GM23248 (cell line): ENCODE measurements around the gene CACNA2D2. TPM values are rescaled to one million over a fixed set of nuclear protein-coding genes. Genes with fewer than 3 reads are reported as not detected.

Experiments
- DNase-seq: peaks from one replicate; pipeline ENCODE4 v3.0.0-alpha.2; 2015
- H2AFZ ChIP-seq: fragments of 200-600 bp; sonication (generic); 2 replicates; pipeline ENCODE4 v1.6.1; 2016; ENCODE audit warnings: antibody characterized with exemption
- H3F3A ChIP-seq: fragments of 200-600 bp; sonication (generic); 2 replicates; pipeline ENCODE4 v1.6.1; 2016; ENCODE audit warnings: mild to moderate bottlenecking, antibody characterized with exemption, mixed run types; ENCODE audit not compliant: insufficient read depth
- H3K27ac ChIP-seq: fragments of 200-600 bp; sonication (generic); 2 replicates; pipeline ENCODE4 v1.5.1; 2016; ENCODE audit warnings: mild to moderate bottlenecking
- H3K27me3 ChIP-seq: fragments of 200-600 bp; sonication (generic); replicated peaks from 2 replicates; pipeline ENCODE4 v1.6.1; 2016; ENCODE audit warnings: mild to moderate bottlenecking; ENCODE audit not compliant: insufficient read depth
- H3K36me3 ChIP-seq: fragments of 200-600 bp; sonication (generic); 2 replicates; pipeline ENCODE4 v1.6.1; 2016; ENCODE audit warnings: low read depth, mild to moderate bottlenecking
- H3K4me1 ChIP-seq: fragments of 200-600 bp; sonication (generic); 2 replicates; pipeline ENCODE4 v1.6.1; 2016; ENCODE audit warnings: mild to moderate bottlenecking; ENCODE audit not compliant: insufficient read depth
- H3K4me2 ChIP-seq: fragments of 200-600 bp; sonication (generic); one replicate; pipeline ENCODE4 v1.6.1; 2016; ENCODE audit warnings: mild to moderate bottlenecking; ENCODE audit not compliant: unreplicated experiment
- H3K4me3 ChIP-seq: fragments of 200-600 bp; sonication (generic); 2 replicates; pipeline ENCODE4 v1.5.1; 2016; ENCODE audit warnings: mild to moderate bottlenecking
- H3K79me2 ChIP-seq: fragments of 200-600 bp; sonication (generic); 2 replicates; pipeline ENCODE4 v1.6.1; 2016; ENCODE audit warnings: mild to moderate bottlenecking; ENCODE audit not compliant: insufficient read depth
- H3K9ac ChIP-seq: fragments of 200-600 bp; sonication (generic); 2 replicates; pipeline ENCODE4 v1.6.1; 2016; ENCODE audit warnings: mild to moderate bottlenecking
- H3K9me2 ChIP-seq: fragments of 200-600 bp; sonication (generic); 2 replicates; pipeline ENCODE4 v1.6.1; 2016; ENCODE audit warnings: mixed run types, mild to moderate bottlenecking, moderate library complexity; ENCODE audit not compliant: insufficient read depth
- H3K9me3 ChIP-seq: fragments of 200-600 bp; sonication (generic); one replicate; pipeline ENCODE4 v1.6.1; 2017; ENCODE audit warnings: low read depth
- H4K20me1 ChIP-seq: fragments of 200-600 bp; sonication (generic); 2 replicates; pipeline ENCODE4 v1.6.0; 2016; ENCODE audit not compliant: insufficient read depth
- EZH2 ChIP-seq: fragments of 200-600 bp; sonication (generic); IDR thresholded peaks from 2 replicates; pipeline ENCODE4 v1.6.1; 2018; ENCODE audit warnings: antibody characterized with exemption, mild to moderate bottlenecking; ENCODE audit not compliant: insufficient read depth, poor library complexity, severe bottlenecking
- EZH2phosphoT487 ChIP-seq: fragments of 200-600 bp; sonication (generic); IDR thresholded peaks from 2 replicates; pipeline ENCODE4 v1.6.1; 2018; ENCODE audit warnings: antibody characterized with exemption, moderate library complexity, mild to moderate bottlenecking, low read depth; ENCODE audit not compliant: insufficient read depth
- WGBS, 2 experiments: methylation state at CpG; one replicate each; pipeline ENCODE4 v1.1.6; 2015 to 2017; ENCODE audit warnings: low lambda C conversion rate in 2 of 2, low coverage in 1 of 2; ENCODE audit errors: missing lambda C conversion rate in 2 of 2; 5-methylcytosine and 5-hydroxymethylcytosine counted together
- in situ Hi-C: fragments of 300-500 bp; cut with MboI; formaldehyde crosslinking; loops from 2 replicates; pipeline ENCODE4 v1.15.0; 2020
- polyA plus RNA-seq: library from polyadenylated mRNA; unstranded; fragments of >200 nt; fragmentation: Nextera tagmentation; extraction: Ambion mirVana; gene quantifications from 2 replicates; pipeline ENCODE4 v1.2.1, GENCODE V29; 2016
- total RNA-seq: library from RNA; depleted of rRNA; stranded (reverse); fragments of >200 nt; shearing (Covaris generic); gene quantifications from 2 replicates; pipeline ENCODE4 v1.2.3, GENCODE V29; 2014

CACNA2D2 gene
- total and polyA plus RNA-seq, 2 experiments from 2014 or later: not detected

- Histone ChIP-seq H3K9me3 (no peaks in the 10 kb centered on the region), H3F3A (peaks cover 32% of the 10 kb centered on the region), H3K36me3 (no peaks in the 10 kb centered on the region), H3K4me1 (peaks cover 28% of the 10 kb centered on the region), H3K79me2 (peaks cover 40% of the 10 kb centered on the region), H3K9me2 (no peaks in the 10 kb centered on the region), H3K4me2 (peak within 1 kb of the TSS; percentile 90), H3K27ac (peak within 1 kb of the TSS; percentile 96), H3K27me3 (no peaks in the 10 kb centered on the region), H3K9ac (peak within 1 kb of the TSS; percentile 92), H2AFZ (peak within 1 kb of the TSS; percentile 70), H3K4me3 (peak within 1 kb of the TSS; percentile 89), H4K20me1 (no peaks in the 10 kb centered on the region)
- in situ Hi-C loops: loop anchor here (10.0 kb wide), 1 partner anchor 194 kb away; no protein-coding TSS in a partner anchor
- DNase-seq: peak; percentile 90
- TF ChIP-seq EZH2 (no peak), EZH2phosphoT487 (no peak)
- WGBS, 2 experiments: 1 to 2% methylated on average over 68 to 80 of the region's 85 CpGs
Measured at GRCh38 chr3:50340448-50341329, 162.7 kb downstream of the CACNA2D2 start, which contains the start of gene RASSF1. TSS of gene RASSF1 (minus strand) at chr3:50340836. CDS start at chr3:50340805, 31 bp downstream.

- no peak for DNase-seq
- Histone ChIP-seq H3K9me3 (no peaks in the 10 kb centered on the region), H3K27me3 (no peaks in the 10 kb centered on the region), H3K27ac (peak overlapping the region; percentile 96), H2AFZ (peak overlapping the region; percentile 70), H3K36me3 (no peaks in the 10 kb centered on the region), H3K9me2 (no peaks in the 10 kb centered on the region), H3K4me1 (peaks cover 34% of the 10 kb centered on the region), H3K4me3 (peak overlapping the region; percentile 89), H3K4me2 (peak overlapping the region; percentile 90), H3K79me2 (peaks cover 46% of the 10 kb centered on the region), H3F3A (peaks cover 38% of the 10 kb centered on the region), H3K9ac (peak overlapping the region; percentile 92), H4K20me1 (no peaks in the 10 kb centered on the region)
- WGBS, 2 experiments: 0 to 3% methylated on average over 9 of the region's 9 CpGs
- in situ Hi-C loops: loop anchor here (10.0 kb wide), 1 partner anchor 195 kb away; no protein-coding TSS in a partner anchor
- TF ChIP-seq EZH2phosphoT487 (no peak), EZH2 (no peak)
Measured at GRCh38 chr3:50340147-50340447, 163.3 kb downstream of the CACNA2D2 start.

GRCh38 chr3:50339485-50340146 is 163.8 kb downstream of the CACNA2D2 start:
- H3K36me3 ChIP-seq: no peaks in the 10 kb centered on the region
- H3K79me2 ChIP-seq: peaks cover 51% of the 10 kb centered on the region
- H3K9ac ChIP-seq: peak overlapping the region; percentile 92
- DNase-seq: peak; percentile 86
- no peaks in the 10 kb centered on the region for H4K20me1 ChIP-seq
- WGBS, 2 experiments: 79 to 80% methylated on average over 14 of the region's 14 CpGs
- H3K4me2 ChIP-seq: peak overlapping the region; percentile 90
- peak overlapping the region; percentile 96 for H3K27ac ChIP-seq
- H3K4me1 ChIP-seq: peaks cover 39% of the 10 kb centered on the region
- H3F3A ChIP-seq: peaks cover 43% of the 10 kb centered on the region
- in situ Hi-C loops: loop anchor here (10.0 kb wide), 1 partner anchor 195 kb away; no protein-coding TSS in a partner anchor
- H3K4me3 ChIP-seq: peak overlapping the region; percentile 89
- no peaks in the 10 kb centered on the region for H3K27me3 ChIP-seq
- no peak for TF ChIP-seq EZH2
- no peak for TF ChIP-seq EZH2phosphoT487
- no peaks in the 10 kb centered on the region for H3K9me2 ChIP-seq
- no peaks in the 10 kb centered on the region for H3K9me3 ChIP-seq
- peak overlapping the region; percentile 70 for H2AFZ ChIP-seq

- no peaks in the 10 kb centered on the region for H3K9me3 ChIP-seq
- peak overlapping the region; percentile 92 for H3K9ac ChIP-seq
- peak overlapping the region; percentile 89 for H3K4me3 ChIP-seq
- no peaks in the 10 kb centered on the region for H3K27me3 ChIP-seq
- H3F3A ChIP-seq: peaks cover 50% of the 10 kb centered on the region
- in situ Hi-C loops: no loop called here
- no peaks in the 10 kb centered on the region for H3K9me2 ChIP-seq
- peaks cover 58% of the 10 kb centered on the region for H3K79me2 ChIP-seq
- 57 to 60% methylated on average over 5 of the region's 5 CpGs for WGBS, 2 experiments
- no peak overlapping the region for H2AFZ ChIP-seq
- no peaks in the 10 kb centered on the region; the same call in 1 of the 2 replicates for H4K20me1 ChIP-seq
- no peak for TF ChIP-seq EZH2phosphoT487
- H3K4me1 ChIP-seq: peaks cover 45% of the 10 kb centered on the region
- H3K4me2 ChIP-seq: peak overlapping the region; percentile 74
- H3K27ac ChIP-seq: peak overlapping the region; percentile 96
- H3K36me3 ChIP-seq: no peaks in the 10 kb centered on the region
- peak; percentile 40 for DNase-seq
Measured at GRCh38 chr3:50338965-50339364, 164.5 kb downstream of the CACNA2D2 start.
